Caco-2 (cell line): ENCODE measurements around the gene MUC2. TPM values are rescaled to one million over a fixed set of nuclear protein-coding genes. Genes with fewer than 3 reads are reported as not detected.

ENCODE experiments used
- BruUV-seq: library from RNA; stranded (reverse); fragments of 400-500 nt; replicated peaks from 2 replicates; lab custom pipeline; 2021; lab: Mats Ljungman, UMichigan
- CTCF ChIA-PET: fragments of 300-600 bp; sonication (Branson Sonifier 250); formaldehyde crosslinking; loops from one replicate; lab custom pipeline; 2022; ENCODE audit warnings: antibody characterized with exemption; lab: Charles Lee
- POLR2A ChIA-PET: fragments of 300-600 bp; sonication (Branson Sonifier 250); formaldehyde crosslinking; loops from one replicate; lab custom pipeline; 2022; ENCODE audit warnings: antibody characterized with exemption; lab: Charles Lee
- DNase-seq, 2 experiments: peaks; one replicate each; pipeline versions ENCODE4 v3.0.0 to v3.0.0-alpha.2; 2020 to 2022
- H3K27me3 ChIP-seq: replicated peaks from 2 replicates; pipeline ENCODE4 v1.6.0; 2011; ENCODE audit warnings: low read length; ENCODE audit not compliant: control insufficient read depth, insufficient read depth
- H3K36me3 ChIP-seq: 2 replicates; pipeline ENCODE4 v1.5.1; 2011; ENCODE audit warnings: low read length; ENCODE audit not compliant: control insufficient read depth, insufficient read depth
- H3K4me1 ChIP-seq: fragments of 250-450 bp; sonication (Bioruptor Pico); 2 replicates; pipeline ENCODE4 v1.5.1; 2020; ENCODE audit warnings: mild to moderate bottlenecking
- H3K4me3 ChIP-seq: 2 replicates; pipeline ENCODE4 v1.5.1; 2011; ENCODE audit warnings: low read depth, mild to moderate bottlenecking, control low read depth, low read length
- H3K9me3 ChIP-seq: fragments of 250-450 bp; sonication (Bioruptor Pico); 2 replicates; pipeline ENCODE4 v1.5.1; 2020; ENCODE audit warnings: mild to moderate bottlenecking, moderate library complexity
- H3K27ac Mint-ChIP-seq: one replicate; pipeline ENCODE4 v1.8.0; 2022; ENCODE audit warnings: mixed read lengths; ENCODE audit not compliant: unreplicated experiment
- H3K27me3 Mint-ChIP-seq: one replicate; pipeline ENCODE4 v1.8.0; 2022; ENCODE audit warnings: mixed read lengths; ENCODE audit not compliant: insufficient read depth, unreplicated experiment
- H3K36me3 Mint-ChIP-seq: one replicate; pipeline ENCODE4 v1.8.0; 2022; ENCODE audit warnings: mild to moderate bottlenecking, mixed read lengths; ENCODE audit not compliant: insufficient read depth, unreplicated experiment
- H3K4me1 Mint-ChIP-seq: one replicate; pipeline ENCODE4 v1.8.0; 2022; ENCODE audit warnings: low read depth, mixed read lengths; ENCODE audit not compliant: unreplicated experiment
- H3K4me3 Mint-ChIP-seq: one replicate; pipeline ENCODE4 v1.8.0; 2022; ENCODE audit warnings: mild to moderate bottlenecking, moderate library complexity, mixed read lengths; ENCODE audit not compliant: unreplicated experiment
- H3K9me3 Mint-ChIP-seq: one replicate; pipeline ENCODE4 v1.8.0; 2022; ENCODE audit warnings: mixed read lengths; ENCODE audit not compliant: unreplicated experiment
- CTCF ChIP-seq, 2 experiments: fragments of 200-600 bp in 1 of 2; IDR thresholded peaks; 1 replicate in 1 of 2; 2 replicates in 1 of 2; pipeline versions ENCODE4 v1.5.1 to v1.8.0; 2011 to 2022; ENCODE audit warnings: antibody characterized with exemption in 1 of 2, control low read depth in 1 of 2, inconsistent platforms in 1 of 2, low read depth in 1 of 2, low read length in 1 of 2, mild to moderate bottlenecking in 1 of 2, moderate library complexity in 1 of 2; ENCODE audit not compliant: insufficient read depth in 1 of 2, severe bottlenecking in 1 of 2, unreplicated experiment in 1 of 2
- intact Hi-C: fragments of 100-400 bp; cut with micrococcal nuclease; formaldehyde crosslinking; loops from one replicate; pipeline ENCODE4 v1.10.0; 2022; ENCODE audit not compliant: unreplicated experiment
- total RNA-seq: library from RNA; stranded (reverse); gene quantifications from 2 replicates; pipeline ENCODE4 v1.2.3, GENCODE V29; 2022

The MUC2 gene
- total RNA-seq, 1 experiment from 2014 or later = 0.05 TPM

DNA sequence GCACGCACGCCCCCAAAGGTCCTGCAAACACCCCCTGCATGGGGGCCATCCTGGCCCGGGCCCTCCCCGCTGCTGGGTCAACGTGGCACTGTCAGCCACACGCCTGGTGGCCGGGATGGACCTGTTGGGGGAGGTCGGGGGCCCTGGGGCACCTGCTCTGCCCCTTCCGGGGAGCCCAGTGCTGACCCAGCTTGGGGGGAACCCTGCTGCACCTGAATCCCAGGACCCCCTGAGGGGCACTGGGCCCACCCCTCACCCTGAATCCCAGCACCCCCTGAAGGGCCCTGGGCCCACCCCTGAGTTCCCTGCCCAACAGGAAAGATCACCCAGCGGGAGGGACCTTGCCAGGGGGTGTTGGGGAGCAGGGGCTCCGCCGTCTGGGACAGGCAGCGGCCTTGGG is 37.7 kb upstream of the MUC2 start:
- Histone ChIP-seq H3K36me3 (no peaks in the 10 kb centered on the region), H3K4me3 (no peak overlapping the region), H3K4me1 (peaks cover 5% of the 10 kb centered on the region), H3K27me3 (no peaks in the 10 kb centered on the region), H3K9me3 (no peaks in the 10 kb centered on the region)
- ChIA-PET CTCF (no interaction called here), POLR2A (no interaction called here)
- Mint-ChIP-seq H3K27me3 (no peaks in the 10 kb centered on the region), H3K27ac (no peak overlapping the region), H3K9me3 (no peaks in the 10 kb centered on the region), H3K4me3 (no peak overlapping the region), H3K4me1 (peaks cover 3% of the 10 kb centered on the region), H3K36me3 (peaks cover 12% of the 10 kb centered on the region)
- no peak for TF ChIP-seq CTCF (IDR thresholded peaks at IDR 0.05; ENCODE audit: insufficient read depth in 1 of 2, low read depth in 1 of 2, low read length in 1 of 2, severe bottlenecking in 1 of 2, unreplicated experiment in 1 of 2)
- intact Hi-C loops = no loop called here
- BruUV-seq = no TSS peak
- DNase-seq = no peak

DNA sequence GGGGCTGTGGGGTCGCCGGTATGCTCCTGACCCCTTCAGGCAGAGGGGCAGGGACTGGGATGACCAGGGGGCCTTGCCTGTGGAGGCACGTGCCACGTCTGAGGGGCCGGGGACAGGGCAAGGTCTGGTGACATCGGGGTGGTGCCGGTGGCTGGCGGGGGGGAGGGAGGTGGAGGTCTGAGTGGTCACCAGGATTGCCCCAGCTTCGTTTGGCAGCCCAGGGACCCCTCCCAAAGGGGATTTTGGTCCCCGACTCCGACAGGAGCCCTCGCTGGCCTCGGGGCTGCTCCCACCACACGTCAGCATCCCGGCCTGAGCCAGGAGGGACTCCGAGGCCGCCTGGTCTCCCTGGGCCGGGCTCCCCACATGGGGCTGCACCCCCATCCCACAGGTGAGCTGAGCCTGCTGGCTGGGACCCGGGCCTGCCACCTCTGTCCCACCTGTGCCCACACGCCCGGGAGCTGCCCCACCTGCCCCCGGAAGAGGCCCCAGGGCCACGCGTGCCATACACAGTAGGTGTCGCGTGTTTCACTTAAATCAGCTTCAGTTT is 37.1 kb upstream of the MUC2 start:
- ChIA-PET POLR2A (no interaction called here), CTCF (interaction anchor here (0.6 kb wide), 1 partner anchor 197 kb away, joined by 3 read pairs; no protein-coding TSS in a partner anchor)
- BruUV-seq = no TSS peak
- no peak for DNase-seq
- no peaks in the 10 kb centered on the region for H3K27me3 ChIP-seq
- no peaks in the 10 kb centered on the region for H3K9me3 ChIP-seq
- intact Hi-C loops = no loop called here
- H3K9me3 Mint-ChIP-seq = no peaks in the 10 kb centered on the region
- H3K4me3 Mint-ChIP-seq = no peak overlapping the region
- H3K36me3 ChIP-seq = no peaks in the 10 kb centered on the region
- peaks cover 12% of the 10 kb centered on the region for H3K36me3 Mint-ChIP-seq
- H3K4me3 ChIP-seq = no peak overlapping the region
- peaks cover 11% of the 10 kb centered on the region for H3K4me1 ChIP-seq
- H3K27me3 Mint-ChIP-seq = no peaks in the 10 kb centered on the region
- no peak overlapping the region for H3K27ac Mint-ChIP-seq
- H3K4me1 Mint-ChIP-seq = peaks cover 6% of the 10 kb centered on the region
- TF ChIP-seq CTCF (IDR thresholded peaks at IDR 0.05; ENCODE audit: insufficient read depth in 1 of 2, low read depth in 1 of 2, low read length in 1 of 2, severe bottlenecking in 1 of 2, unreplicated experiment in 1 of 2) = no peak

DNA sequence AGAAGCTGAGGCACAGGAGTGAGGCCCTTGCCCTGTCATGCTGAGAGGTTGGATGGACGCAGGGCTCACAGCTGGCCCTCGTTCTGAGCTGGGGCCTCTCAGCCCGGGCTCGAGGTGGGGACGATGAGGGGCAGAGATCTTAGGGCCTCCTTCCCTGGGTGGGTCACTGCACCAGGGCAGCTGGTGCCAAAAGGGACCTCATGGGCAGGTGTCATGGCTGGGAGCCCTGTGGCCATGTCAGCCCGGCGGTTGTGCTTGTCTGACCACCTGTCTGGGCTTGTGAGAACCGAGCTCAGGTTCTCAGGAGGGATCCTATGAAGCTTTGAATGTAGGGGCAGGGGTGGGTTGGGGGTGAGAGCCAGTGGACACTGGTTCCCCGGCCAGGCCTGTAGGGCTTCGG is 36.3 kb upstream of the MUC2 start:
- Mint-ChIP-seq H3K9me3 (no peaks in the 10 kb centered on the region), H3K36me3 (peaks cover 9% of the 10 kb centered on the region), H3K4me1 (peaks cover 6% of the 10 kb centered on the region), H3K4me3 (no peak overlapping the region), H3K27ac (no peak overlapping the region), H3K27me3 (no peaks in the 10 kb centered on the region)
- CTCF ChIA-PET = interaction anchor here (0.6 kb wide), 2 partner anchors 12 to 197 kb away, joined by 3 read pairs; no protein-coding TSS in a partner anchor
- DNase-seq = no peak
- POLR2A ChIA-PET = interaction anchor here (0.6 kb wide), 1 partner anchor 22 kb away, joined by 6 read pairs; no protein-coding TSS in a partner anchor
- H3K36me3 ChIP-seq = no peaks in the 10 kb centered on the region
- peaks cover 16% of the 10 kb centered on the region for H3K4me1 ChIP-seq
- no peak for TF ChIP-seq CTCF (IDR thresholded peaks at IDR 0.05; ENCODE audit: insufficient read depth in 1 of 2, low read depth in 1 of 2, low read length in 1 of 2, severe bottlenecking in 1 of 2, unreplicated experiment in 1 of 2)
- no peaks in the 10 kb centered on the region for H3K9me3 ChIP-seq
- no TSS peak for BruUV-seq
- intact Hi-C loops = no loop called here
- no peaks in the 10 kb centered on the region for H3K27me3 ChIP-seq
- no peak overlapping the region for H3K4me3 ChIP-seq
